K562 treated with DMSO at 1 percent for 48 hours (cell line): ENCODE data around the gene VAV3. TPM values are rescaled to one million over a fixed set of nuclear protein-coding genes. Genes with fewer than 3 reads are reported as not detected.

ENCODE experiments used
- total RNA-seq: library from RNA; unstranded; fragments of 300-600 nt; gene quantifications from 2 replicates; pipeline ENCODE4 v1.2.3, GENCODE V29; 2022; ENCODE audit warnings: low replicate concordance; ENCODE audit errors: extremely low read depth

The VAV3 gene, protein sequence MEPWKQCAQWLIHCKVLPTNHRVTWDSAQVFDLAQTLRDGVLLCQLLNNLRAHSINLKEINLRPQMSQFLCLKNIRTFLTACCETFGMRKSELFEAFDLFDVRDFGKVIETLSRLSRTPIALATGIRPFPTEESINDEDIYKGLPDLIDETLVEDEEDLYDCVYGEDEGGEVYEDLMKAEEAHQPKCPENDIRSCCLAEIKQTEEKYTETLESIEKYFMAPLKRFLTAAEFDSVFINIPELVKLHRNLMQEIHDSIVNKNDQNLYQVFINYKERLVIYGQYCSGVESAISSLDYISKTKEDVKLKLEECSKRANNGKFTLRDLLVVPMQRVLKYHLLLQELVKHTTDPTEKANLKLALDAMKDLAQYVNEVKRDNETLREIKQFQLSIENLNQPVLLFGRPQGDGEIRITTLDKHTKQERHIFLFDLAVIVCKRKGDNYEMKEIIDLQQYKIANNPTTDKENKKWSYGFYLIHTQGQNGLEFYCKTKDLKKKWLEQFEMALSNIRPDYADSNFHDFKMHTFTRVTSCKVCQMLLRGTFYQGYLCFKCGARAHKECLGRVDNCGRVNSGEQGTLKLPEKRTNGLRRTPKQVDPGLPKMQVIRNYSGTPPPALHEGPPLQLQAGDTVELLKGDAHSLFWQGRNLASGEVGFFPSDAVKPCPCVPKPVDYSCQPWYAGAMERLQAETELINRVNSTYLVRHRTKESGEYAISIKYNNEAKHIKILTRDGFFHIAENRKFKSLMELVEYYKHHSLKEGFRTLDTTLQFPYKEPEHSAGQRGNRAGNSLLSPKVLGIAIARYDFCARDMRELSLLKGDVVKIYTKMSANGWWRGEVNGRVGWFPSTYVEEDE
- not detected in 2 replicates for total RNA-seq

DNA sequence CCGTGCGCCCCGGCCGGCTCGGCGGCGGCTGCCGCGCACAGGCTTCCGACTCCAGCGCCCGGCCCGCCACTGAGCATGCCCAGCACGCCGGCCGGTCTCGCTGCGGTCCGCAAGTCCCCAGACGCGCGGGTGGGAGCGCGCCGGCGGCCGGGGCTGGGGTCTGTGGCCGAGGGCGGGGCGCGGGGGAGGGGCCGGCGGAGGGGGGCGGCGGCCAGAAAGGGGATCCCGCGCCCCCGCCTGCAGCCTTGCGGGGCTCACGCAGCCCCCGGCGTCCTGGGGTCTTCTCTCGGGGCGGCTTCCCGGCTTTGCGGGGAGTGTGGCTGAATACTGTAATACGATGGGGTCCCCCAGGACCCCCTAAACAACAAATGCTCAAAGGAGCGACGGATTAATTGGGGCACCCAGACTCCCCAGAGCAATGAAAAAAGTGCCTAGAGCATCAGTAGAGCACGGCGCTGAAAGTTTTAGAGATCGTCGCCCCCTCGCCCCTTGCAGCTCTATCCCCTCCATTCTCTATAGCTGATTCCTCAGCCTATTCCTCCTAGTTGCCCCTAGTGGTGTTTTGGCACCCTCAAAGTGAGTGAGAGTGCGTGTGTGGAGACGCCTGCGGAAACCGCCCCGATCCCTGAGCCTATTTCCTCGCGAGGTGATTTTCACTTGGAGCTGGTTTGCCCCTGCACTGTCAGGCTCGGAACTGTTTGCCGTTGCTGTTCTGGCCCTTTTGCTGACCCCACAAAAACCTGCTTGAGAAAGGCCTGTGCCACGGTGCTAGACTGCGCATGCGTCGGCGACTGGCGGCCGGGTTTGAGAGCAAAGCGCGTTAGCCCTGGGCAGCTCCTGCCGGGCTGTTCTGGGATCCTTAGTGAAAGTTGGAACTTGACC, at the start of gene VAV3:
TSS of gene VAV3 (minus strand) at position 71 of the 882 bp plus-strand sequence. CDS start 311 bp downstream, outside the sequence.

Other genes with a start within 250 kb of the VAV3 start
- not detected in 2 replicates for gene SLC25A24, start 235.2 kb upstream of the VAV3 start, total RNA-seq